Naive thymus-derived CD8-positive, alpha-beta T cell (primary cell): ENCODE data around the gene PSMD6. TPM values are rescaled to one million over a fixed set of nuclear protein-coding genes. Genes with fewer than 3 reads are reported as not detected.

Source experiments
- ATAC-seq, 2 donors: fragments of 150-1000 bp; cut with Tn5 transposase in 1 of 2; sonication (Bioruptor Pico), chemical (Tn5 transposase) in 1 of 2; 1 replicate in 1 of 2; 2 replicates in 1 of 2; pipeline ENCODE4 v1.10.0; 2021; ENCODE audit warnings: mild to moderate bottlenecking in 2 of 2, moderate library complexity in 2 of 2
- POLR2A ChIA-PET: fragments of 350-600 bp; sonication (Branson Sonifier 250); formaldehyde crosslinking; loops from one replicate; lab custom pipeline; 2021; ENCODE audit warnings: antibody characterized with exemption; lab: Charles Lee
- DNase-seq, 10 donors: peaks; one replicate each; pipeline versions ENCODE4 v3.0.0 to v3.0.0-alpha.2; 2020 to 2022
- H3K27ac Mint-ChIP-seq, 10 donors: one replicate each; pipeline ENCODE4 v1.8.0; 2020 to 2022; ENCODE audit warnings: mild to moderate bottlenecking in 10 of 10, mixed read lengths in 10 of 10, moderate library complexity in 4 of 10, inconsistent platforms in 1 of 10
- H3K27me3 Mint-ChIP-seq, 5 donors: one replicate each; pipeline ENCODE4 v1.8.0; 2021 to 2022; ENCODE audit warnings: mixed read lengths in 5 of 5
- H3K36me3 Mint-ChIP-seq, 3 donors: one replicate each; pipeline ENCODE4 v1.8.0; 2020 to 2022; ENCODE audit warnings: mixed read lengths in 3 of 3, mild to moderate bottlenecking in 2 of 3, inconsistent platforms in 1 of 3
- H3K4me1 Mint-ChIP-seq, 4 donors: one replicate each; pipeline ENCODE4 v1.8.0; 2021 to 2022; ENCODE audit warnings: mixed read lengths in 4 of 4
- H3K4me3 Mint-ChIP-seq, 10 donors: one replicate each; pipeline ENCODE4 v1.8.0; 2020 to 2022; ENCODE audit warnings: mild to moderate bottlenecking in 10 of 10, mixed read lengths in 10 of 10, moderate library complexity in 6 of 10, inconsistent platforms in 1 of 10
- H3K9me3 Mint-ChIP-seq, 9 donors: one replicate each; pipeline ENCODE4 v1.8.0; 2020 to 2022; ENCODE audit warnings: mixed read lengths in 9 of 9, mild to moderate bottlenecking in 3 of 9, inconsistent platforms in 1 of 9, moderate library complexity in 1 of 9
- polyA plus RNA-seq, 3 donors: library from polyadenylated mRNA; unstranded; fragments of 300-500 nt; fragmentation: Illumina TruSeq; gene quantifications; one replicate each; pipeline ENCODE4 v1.2.3, GENCODE V29; 2021
- total RNA-seq, 8 experiments: library from RNA in 2 of 8; stranded (reverse) in 2 of 8; gene quantifications; one replicate each; pipeline ENCODE4 v1.2.3 and lab custom pipeline; 2021 to 2026

PSMD6 gene
- total and polyA plus RNA-seq, 5 experiments from 2014 or later, result 76.8 to 114 (median 107) TPM

DNA sequence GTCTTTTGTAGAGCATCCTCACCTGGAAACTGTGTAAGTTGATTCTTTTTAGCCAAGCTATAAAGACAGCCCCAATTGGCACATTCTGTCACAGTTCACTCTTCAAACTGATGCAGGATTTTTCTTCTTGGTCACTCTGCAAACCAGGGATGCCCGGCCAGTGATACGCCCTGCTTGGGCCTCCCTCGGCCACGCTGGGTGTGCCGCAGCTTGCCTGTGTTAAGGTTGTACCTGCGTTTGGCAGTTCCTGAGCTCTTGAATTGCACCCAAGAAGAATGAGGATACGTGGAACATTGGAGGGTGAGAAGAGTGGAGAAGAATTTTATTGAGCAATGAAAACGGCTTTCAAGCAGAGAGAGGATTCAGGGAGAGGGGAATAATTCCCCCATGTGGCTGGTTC is 49.9 kb downstream of the PSMD6 start:
- no peak for ATAC-seq
- POLR2A ChIA-PET, result interaction anchor here (1.4 kb wide), 1 partner anchor 8 kb away, joined by 4 read pairs; no protein-coding TSS in a partner anchor
- Mint-ChIP-seq H3K4me3 (peak overlapping the region in 9 of 10 donors; percentile 15 to 98 (median 64)), H3K9me3 (no peaks in the 10 kb centered on the region), H3K36me3 (peaks cover 4 to 20% (median 12%) of the 10 kb centered on the region in 3 donors), H3K4me1 (peaks cover 29 to 97% (median 90%) of the 10 kb centered on the region in 4 donors), H3K27ac (peak overlapping the region; percentile 82 to 96 (median 93)), H3K27me3 (no peaks in the 10 kb centered on the region)
- no peak for DNase-seq

DNA sequence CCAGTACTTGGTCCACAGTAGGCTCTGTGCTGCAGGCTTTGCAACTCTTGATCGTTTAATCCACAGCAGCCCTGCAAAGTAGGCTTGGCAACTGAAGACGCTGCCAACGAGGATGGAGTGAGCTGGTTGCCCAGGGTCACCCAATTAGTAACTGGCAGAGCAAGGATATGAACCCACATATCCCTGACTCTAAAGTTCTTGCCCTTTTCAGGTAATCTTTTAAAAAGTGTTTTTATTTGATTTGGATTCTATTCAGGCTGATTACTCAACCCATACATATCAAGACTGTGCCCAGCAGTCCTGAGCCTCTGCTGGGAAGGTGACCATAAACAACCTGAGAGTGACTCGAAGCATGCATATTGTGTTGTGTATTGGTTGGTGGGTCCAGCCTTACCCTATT is 50.3 kb downstream of the PSMD6 start:
- H3K36me3 Mint-ChIP-seq, result peaks cover 8 to 20% (median 12%) of the 10 kb centered on the region in 3 donors

DNA sequence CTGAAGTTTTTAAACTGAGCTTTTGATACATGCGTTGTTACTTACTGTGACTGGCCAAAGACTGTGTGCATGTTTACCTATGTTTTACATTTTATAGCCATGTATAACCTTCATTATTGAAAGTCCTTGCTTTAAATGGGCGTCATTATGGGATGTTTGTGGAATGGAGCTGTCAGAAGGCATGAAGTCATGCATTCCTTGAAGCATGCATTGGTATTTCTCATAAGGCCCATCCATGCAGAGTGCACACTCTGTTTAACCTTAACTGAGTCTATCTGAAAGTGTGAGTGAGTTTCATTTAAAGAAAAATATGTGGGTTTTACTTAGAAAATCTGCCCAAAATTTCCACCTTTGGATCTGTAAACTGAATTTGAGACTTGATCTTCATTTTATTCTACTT is 51.1 kb downstream of the PSMD6 start:
- POLR2A ChIA-PET, result interaction anchor here (0.9 to 1.4 kb wide), 2 partner anchors 8 to 9 kb away, joined by 3 to 4 read pairs; no protein-coding TSS in a partner anchor
- peaks cover 8 to 20% (median 12%) of the 10 kb centered on the region in 3 donors for H3K36me3 Mint-ChIP-seq
- DNase-seq, result no peak
- no peaks in the 10 kb centered on the region for H3K9me3 Mint-ChIP-seq
- H3K27ac Mint-ChIP-seq, result peak overlapping the region; percentile 82 to 96 (median 93)
- no peaks in the 10 kb centered on the region for H3K27me3 Mint-ChIP-seq
- peak overlapping the region; percentile 46 to 98 (median 67) for H3K4me3 Mint-ChIP-seq
- H3K4me1 Mint-ChIP-seq, result peaks cover 25 to 96% (median 85%) of the 10 kb centered on the region in 4 donors
- no peak for ATAC-seq

More for the DNA sequence above, 50.3 kb downstream of the PSMD6 start:
- Mint-ChIP-seq H3K4me3 (peak overlapping the region; percentile 25 to 98 (median 67)), H3K27me3 (no peaks in the 10 kb centered on the region), H3K4me1 (peaks cover 29 to 97% (median 88%) of the 10 kb centered on the region in 4 donors), H3K27ac (peak overlapping the region; percentile 82 to 96 (median 93)), H3K9me3 (no peaks in the 10 kb centered on the region)
- POLR2A ChIA-PET, result interaction anchor here (1.4 kb wide), 1 partner anchor 8 kb away, joined by 4 read pairs; no protein-coding TSS in a partner anchor
- ATAC-seq (no peak), DNase-seq (no peak)

DNA sequence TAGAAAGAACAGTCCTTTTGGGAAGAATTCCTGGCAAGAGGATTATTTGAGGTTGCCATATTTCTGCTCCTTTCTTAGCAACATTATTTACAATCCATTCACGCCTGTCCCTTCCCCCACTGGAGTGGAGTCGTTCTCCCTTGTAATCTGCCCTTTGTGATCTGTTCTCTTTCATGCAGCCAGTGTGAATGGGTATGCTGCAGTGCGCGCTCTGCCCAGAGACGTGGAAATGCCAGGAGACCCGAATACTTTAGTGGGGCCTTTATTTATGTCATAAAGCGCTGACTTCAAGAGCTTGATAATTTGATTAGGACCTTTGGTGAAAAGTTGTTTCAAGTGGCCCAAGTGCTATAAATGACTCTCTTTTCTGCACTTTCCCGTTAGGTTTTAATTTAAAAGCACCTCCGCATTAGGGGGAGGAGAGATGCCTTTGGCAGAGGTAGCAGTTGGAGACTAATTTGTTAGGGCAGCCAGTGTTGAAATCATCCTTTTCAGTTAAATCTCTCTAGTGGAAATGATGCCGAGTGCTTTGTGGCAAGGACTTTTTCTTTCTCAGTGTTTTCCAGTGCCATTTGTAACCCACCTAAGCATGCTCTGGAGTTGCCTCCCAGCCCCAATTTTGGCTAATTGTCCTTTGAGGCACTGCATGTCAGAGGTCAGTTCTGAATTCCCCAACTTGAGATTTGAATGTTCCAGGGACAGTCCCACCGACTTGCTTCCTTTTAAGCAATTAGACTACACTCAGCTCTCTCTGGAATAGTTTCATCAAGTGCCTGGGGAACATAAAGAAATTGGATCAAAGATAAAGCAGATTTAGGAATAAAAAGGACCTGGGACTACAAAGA is 52.4 kb downstream of the PSMD6 start:
- POLR2A ChIA-PET, result interaction anchor here (6.9 kb wide), 1 partner anchor 10 kb away, joined by 146 read pairs; no protein-coding TSS in a partner anchor
- DNase-seq (no peak), ATAC-seq (no peak)
- H3K4me3 Mint-ChIP-seq, result peak overlapping the region; percentile 88 to 98 (median 94)
- no peaks in the 10 kb centered on the region for H3K27me3 Mint-ChIP-seq
- peaks cover 23 to 96% (median 85%) of the 10 kb centered on the region in 4 donors for H3K4me1 Mint-ChIP-seq
- H3K27ac Mint-ChIP-seq, result peak overlapping the region; percentile 93 to 99 (median 96)
- no peaks in the 10 kb centered on the region for H3K9me3 Mint-ChIP-seq
- peaks cover 8 to 20% (median 12%) of the 10 kb centered on the region in 3 donors for H3K36me3 Mint-ChIP-seq

DNA sequence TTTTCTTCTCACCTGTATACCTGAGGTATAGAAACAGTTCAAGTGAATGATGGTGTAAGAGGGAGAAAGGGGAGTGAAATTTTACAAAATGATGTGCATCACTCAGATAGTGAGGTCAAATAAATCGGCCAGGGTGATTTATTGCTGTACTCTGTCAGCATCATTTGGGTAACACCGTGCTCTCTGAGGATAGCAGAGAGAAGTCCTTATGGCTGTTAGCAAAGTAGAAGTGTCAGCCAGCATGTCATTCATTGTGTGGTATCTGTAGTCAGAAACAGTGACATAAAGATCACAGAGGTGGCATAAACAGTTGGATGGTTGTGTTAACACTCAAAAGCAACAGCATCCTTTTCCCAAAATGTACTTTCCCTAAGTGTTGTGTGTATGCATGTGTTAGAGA is 53.4 kb downstream of the PSMD6 start:
- DNase-seq (peak in 2 of 10 donors; percentile 22 to 42), ATAC-seq (no peak)
- H3K36me3 Mint-ChIP-seq, result peaks cover 8 to 20% (median 12%) of the 10 kb centered on the region in 3 donors
- no peaks in the 10 kb centered on the region for H3K27me3 Mint-ChIP-seq
- peak overlapping the region; percentile 93 to 99 (median 96) for H3K27ac Mint-ChIP-seq
- peak overlapping the region; percentile 88 to 98 (median 94) for H3K4me3 Mint-ChIP-seq
- H3K4me1 Mint-ChIP-seq, result peaks cover 20 to 90% (median 80%) of the 10 kb centered on the region in 4 donors
- H3K9me3 Mint-ChIP-seq, result no peaks in the 10 kb centered on the region
- POLR2A ChIA-PET, result interaction anchor here (2.5 to 6.9 kb wide), 2 partner anchors 11 to 20 kb away, joined by 10 to 146 read pairs; no protein-coding TSS in a partner anchor

DNA sequence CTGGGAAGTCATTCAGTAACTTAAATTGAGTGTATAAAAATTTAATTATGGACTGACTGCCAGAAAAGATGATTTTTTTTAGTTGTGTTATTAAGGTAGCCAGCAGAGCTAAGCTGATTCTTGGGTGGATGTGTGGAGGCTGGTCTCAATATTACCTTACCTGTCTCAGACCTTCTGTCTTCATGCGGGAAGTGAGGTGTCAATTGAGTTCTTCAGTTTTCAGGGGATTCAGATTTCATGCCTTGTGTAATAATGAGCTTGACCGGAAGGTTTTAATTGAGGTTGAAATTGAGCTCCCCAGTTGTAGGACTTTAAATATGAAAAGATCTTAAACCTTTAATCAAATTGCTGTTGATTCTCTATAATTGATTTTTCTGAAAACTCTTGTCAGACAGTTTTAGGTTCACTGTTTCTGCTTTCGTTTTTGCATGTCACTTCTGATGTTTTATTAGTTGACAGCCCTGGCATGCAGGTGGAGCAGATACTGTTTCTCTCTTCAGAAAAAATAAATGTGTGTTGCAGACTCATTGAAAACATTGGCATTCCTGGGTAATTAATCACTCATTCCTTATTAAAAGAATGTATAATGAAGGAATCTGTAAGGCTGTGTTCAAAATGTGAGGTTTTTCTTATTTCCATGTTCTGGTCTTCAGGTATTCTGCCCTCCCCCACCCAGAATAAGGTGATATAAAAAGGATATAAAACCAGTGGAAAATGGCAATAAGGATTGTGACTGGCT is 54.5 kb downstream of the PSMD6 start:
- H3K9me3 Mint-ChIP-seq, result no peaks in the 10 kb centered on the region
- POLR2A ChIA-PET, result interaction anchor here (0.8 to 6.9 kb wide), 11 partner anchors 12 to 106 kb away, joined by 3 to 146 read pairs (median 8); partner anchors contain the start of genes ATXN7, PSMD6, SCAANT1 and THOC7
- DNase-seq, result peak in 2 of 10 donors; percentile 9 to 31

DNA sequence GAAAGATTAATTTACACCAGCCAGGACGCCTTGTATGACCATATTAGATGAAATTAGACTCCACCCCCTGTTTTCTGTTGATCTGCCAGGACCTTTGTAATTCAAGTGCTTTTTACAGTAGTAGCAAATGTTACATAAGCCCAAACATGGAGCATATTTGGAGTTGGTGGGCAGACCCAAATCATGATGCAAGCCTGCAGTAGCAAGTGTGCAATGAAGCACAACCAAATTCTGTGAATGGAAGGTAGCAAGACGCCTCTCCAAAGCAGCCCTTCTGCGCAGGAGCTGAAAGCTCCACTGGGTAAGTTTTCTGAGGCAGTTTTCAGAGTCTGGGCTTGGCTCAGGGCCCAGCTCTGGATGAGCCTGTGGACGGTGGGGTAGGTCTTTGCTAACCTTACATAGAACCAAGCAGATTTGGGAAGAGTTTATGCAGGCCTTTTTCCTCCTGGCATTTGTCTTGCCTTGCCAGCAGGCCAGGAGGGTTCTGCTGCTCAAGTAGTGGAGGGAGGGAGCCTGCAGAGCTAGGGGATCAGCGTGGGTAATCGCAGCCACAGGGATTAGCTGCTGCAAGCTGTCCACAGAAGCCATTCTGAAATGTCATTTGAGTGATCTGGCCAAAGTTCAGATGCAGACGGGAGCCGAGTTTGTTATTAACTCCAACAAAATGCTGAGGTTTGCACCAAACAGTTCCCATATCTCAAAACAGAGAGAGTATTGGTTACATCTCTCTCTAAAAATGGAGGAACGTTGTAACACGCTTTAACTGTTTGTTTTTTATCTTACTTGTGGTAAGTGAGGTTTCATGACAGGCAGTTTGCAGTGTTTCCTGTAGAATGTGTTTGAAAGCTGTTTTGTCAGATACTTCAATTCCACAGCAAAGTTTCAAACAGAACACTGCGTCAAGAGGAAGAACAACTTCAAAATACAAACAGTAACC is 55.4 kb downstream of the PSMD6 start:
- Mint-ChIP-seq H3K36me3 (peaks cover 0 to 8% (median 4%) of the 10 kb centered on the region in 3 donors), H3K27me3 (no peaks in the 10 kb centered on the region), H3K27ac (peak overlapping the region; percentile 93 to 99 (median 96)), H3K4me1 (peaks cover 15 to 76% (median 64%) of the 10 kb centered on the region in 4 donors), H3K9me3 (no peaks in the 10 kb centered on the region), H3K4me3 (peak overlapping the region; percentile 88 to 98 (median 94))
- peak; percentile 81 to 83 for ATAC-seq
- POLR2A ChIA-PET, result interaction anchor here (0.8 to 6.9 kb wide), 12 partner anchors 13 to 105 kb away, joined by 3 to 146 read pairs (median 6); partner anchors contain the start of genes ATXN7, PSMD6, SCAANT1 and THOC7
- DNase-seq, result peak in 9 of 10 donors; percentile 22 to 92 (median 71)

More for the DNA sequence above, 54.5 kb downstream of the PSMD6 start:
- peaks cover 20 to 79% (median 71%) of the 10 kb centered on the region in 4 donors for H3K4me1 Mint-ChIP-seq
- peak in 1 of 2 donors; percentile 48 for ATAC-seq
- H3K27ac Mint-ChIP-seq, result peak overlapping the region; percentile 93 to 99 (median 96)
- peaks cover 8 to 11% (median 8%) of the 10 kb centered on the region in 3 donors for H3K36me3 Mint-ChIP-seq
- H3K27me3 Mint-ChIP-seq, result no peaks in the 10 kb centered on the region
- H3K4me3 Mint-ChIP-seq, result peak overlapping the region; percentile 88 to 98 (median 94)

DNA sequence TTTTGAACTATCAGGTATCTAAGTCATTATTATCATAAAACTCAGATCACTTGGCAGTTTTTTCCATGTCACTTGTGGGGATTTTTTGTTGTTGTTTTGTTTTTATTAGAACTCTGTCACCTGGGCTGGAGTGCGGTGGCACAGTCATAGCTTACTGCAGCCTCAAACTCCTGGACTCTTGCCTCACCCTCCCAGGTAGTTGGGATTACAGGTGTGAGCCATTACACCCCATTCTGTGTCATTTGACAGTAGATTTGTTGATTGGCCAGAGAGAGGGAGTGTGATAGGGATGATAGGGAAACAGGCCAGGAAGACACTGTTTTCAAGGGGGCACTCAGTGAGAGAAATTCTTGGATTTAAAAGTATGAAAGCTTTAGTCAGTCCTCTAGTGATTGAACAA is 56.4 kb downstream of the PSMD6 start:
- Mint-ChIP-seq H3K27me3 (no peaks in the 10 kb centered on the region), H3K4me3 (peak overlapping the region; percentile 70 to 98 (median 94)), H3K36me3 (peaks cover 0 to 8% (median 0%) of the 10 kb centered on the region in 3 donors), H3K27ac (peak overlapping the region; percentile 93 to 99 (median 96)), H3K9me3 (no peaks in the 10 kb centered on the region), H3K4me1 (peaks cover 10 to 68% (median 57%) of the 10 kb centered on the region in 4 donors)
- POLR2A ChIA-PET, result interaction anchor here (1.0 to 6.9 kb wide), 5 partner anchors 14 to 56 kb away, joined by 4 to 146 read pairs (median 28); partner anchors contain the start of genes PSMD6 and SCAANT1
- ATAC-seq (no peak), DNase-seq (no peak)

DNA sequence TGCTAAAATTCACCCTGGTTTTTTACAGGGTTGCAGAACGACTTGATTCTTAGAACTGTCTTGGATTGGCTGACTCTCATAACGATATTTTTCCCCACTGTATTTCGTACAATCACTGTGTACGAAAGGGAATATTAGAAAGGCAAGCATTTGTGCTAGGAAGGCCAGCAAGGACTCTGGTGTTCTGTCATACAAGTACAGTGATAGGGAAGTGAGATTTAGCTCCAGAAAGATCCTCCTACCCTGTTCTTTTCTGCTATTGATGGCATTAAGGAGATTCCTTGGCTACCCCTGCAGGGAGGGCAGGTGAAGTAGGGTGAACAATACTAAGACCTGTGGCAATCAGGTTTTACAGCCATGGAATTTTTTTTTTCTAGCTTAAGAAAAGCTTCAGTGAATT is 57.3 kb downstream of the PSMD6 start:
- Mint-ChIP-seq H3K4me1 (peaks cover 7 to 64% (median 50%) of the 10 kb centered on the region in 4 donors), H3K27ac (peak overlapping the region in 9 of 10 donors; percentile 93 to 99 (median 97)), H3K27me3 (no peaks in the 10 kb centered on the region), H3K4me3 (no peak overlapping the region), H3K36me3 (peaks cover 0 to 8% (median 0%) of the 10 kb centered on the region in 3 donors), H3K9me3 (no peaks in the 10 kb centered on the region)
- ATAC-seq (no peak), DNase-seq (no peak)
- POLR2A ChIA-PET, result interaction anchor here (1.3 to 6.9 kb wide), 2 partner anchors 15 to 54 kb away, joined by 3 to 146 read pairs; partner anchors contain the start of gene SCAANT1

DNA sequence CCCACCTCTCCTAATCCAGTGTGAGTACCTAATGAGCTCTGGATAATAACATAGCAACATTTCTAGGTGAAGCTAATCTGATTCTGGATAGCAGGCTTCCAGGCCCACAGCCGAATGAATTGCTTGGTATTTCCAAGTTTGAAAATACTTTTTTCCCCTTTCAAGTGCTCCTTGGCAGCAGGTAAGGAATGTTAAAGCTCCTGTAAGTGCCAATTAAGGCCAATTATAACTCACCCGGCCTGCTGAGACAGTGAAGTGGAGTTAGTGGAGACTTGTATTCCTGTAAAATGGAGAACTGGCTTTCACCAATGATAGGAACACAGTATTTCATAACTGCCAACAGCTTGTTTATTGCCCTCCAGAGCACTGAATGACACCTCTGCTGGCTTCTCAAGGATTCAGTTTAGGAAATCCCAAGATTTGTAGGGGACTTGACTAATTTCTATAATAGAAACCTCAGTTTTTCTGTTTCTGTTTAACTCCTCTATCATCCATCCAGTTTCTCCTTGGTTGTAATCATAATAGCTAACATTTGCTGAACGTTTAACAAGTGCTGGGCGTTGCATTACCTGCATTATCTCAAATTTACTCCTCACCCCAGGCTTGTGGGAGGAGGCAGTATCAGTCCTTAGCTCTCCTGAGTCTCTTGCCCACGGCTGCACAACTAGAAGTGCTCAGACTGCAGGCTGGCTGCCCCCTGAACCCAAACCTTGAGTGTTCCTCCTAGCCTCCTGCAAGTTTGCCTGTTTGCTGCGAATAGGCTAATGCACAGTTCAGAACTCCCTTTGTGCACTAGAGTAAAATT is 58.4 kb downstream of the PSMD6 start:
- DNase-seq (no peak), ATAC-seq (no peak)
- H3K4me1 Mint-ChIP-seq, result peaks cover 11 to 61% (median 47%) of the 10 kb centered on the region in 4 donors
- POLR2A ChIA-PET, result interaction anchor here (0.7 to 6.9 kb wide), 3 partner anchors 16 to 100 kb away, joined by 3 to 146 read pairs (median 3); partner anchors contain the start of gene SCAANT1
- H3K36me3 Mint-ChIP-seq, result peaks cover 0 to 8% (median 0%) of the 10 kb centered on the region in 3 donors
- no peak overlapping the region for H3K4me3 Mint-ChIP-seq
- H3K27me3 Mint-ChIP-seq, result no peaks in the 10 kb centered on the region
- H3K27ac Mint-ChIP-seq, result peak overlapping the region in 8 of 10 donors; percentile 11 to 96 (median 58)
- H3K9me3 Mint-ChIP-seq, result no peaks in the 10 kb centered on the region
